Measurements from ENCODE around the gene UBE3C.

Gene UBE3C

GRCh38 chr7:157211690-157212089 lies 73.0 kb downstream of the UBE3C start:
- Histone ChIP-seq H3K27me3 (ENCODE audit: control insufficient read depth, low read length) (no peaks in the 10 kb centered on the region), H4K20me1 (ENCODE audit: control insufficient read depth, insufficient read depth, low read depth, low read length) (no peaks in the 10 kb centered on the region), H3K9me3 (ENCODE audit: control insufficient read depth, insufficient read depth, low read length) (no peaks in the 10 kb centered on the region), H3K36me3 (ENCODE audit: control insufficient read depth, low read length) (peaks cover 75% of the 10 kb centered on the region), H3K4me3 (ENCODE audit: low read length) (no peak overlapping the region), H3K27ac (ENCODE audit: low read depth, low read length) (no peak overlapping the region), H3F3A (ENCODE audit: control insufficient read depth, insufficient read depth) (no peaks in the 10 kb centered on the region), H3K4me1 (ENCODE audit: control insufficient read depth, low read length) (no peaks in the 10 kb centered on the region), H3K9me2 (replicated peaks; ENCODE audit: control insufficient read depth, low read length) (no peaks in the 10 kb centered on the region), H3K4me2 (ENCODE audit: low read length) (no peak overlapping the region), H3K79me2 (ENCODE audit: control insufficient read depth, low read length) (no peaks in the 10 kb centered on the region)
- TF ChIP-seq, protein P1, sequence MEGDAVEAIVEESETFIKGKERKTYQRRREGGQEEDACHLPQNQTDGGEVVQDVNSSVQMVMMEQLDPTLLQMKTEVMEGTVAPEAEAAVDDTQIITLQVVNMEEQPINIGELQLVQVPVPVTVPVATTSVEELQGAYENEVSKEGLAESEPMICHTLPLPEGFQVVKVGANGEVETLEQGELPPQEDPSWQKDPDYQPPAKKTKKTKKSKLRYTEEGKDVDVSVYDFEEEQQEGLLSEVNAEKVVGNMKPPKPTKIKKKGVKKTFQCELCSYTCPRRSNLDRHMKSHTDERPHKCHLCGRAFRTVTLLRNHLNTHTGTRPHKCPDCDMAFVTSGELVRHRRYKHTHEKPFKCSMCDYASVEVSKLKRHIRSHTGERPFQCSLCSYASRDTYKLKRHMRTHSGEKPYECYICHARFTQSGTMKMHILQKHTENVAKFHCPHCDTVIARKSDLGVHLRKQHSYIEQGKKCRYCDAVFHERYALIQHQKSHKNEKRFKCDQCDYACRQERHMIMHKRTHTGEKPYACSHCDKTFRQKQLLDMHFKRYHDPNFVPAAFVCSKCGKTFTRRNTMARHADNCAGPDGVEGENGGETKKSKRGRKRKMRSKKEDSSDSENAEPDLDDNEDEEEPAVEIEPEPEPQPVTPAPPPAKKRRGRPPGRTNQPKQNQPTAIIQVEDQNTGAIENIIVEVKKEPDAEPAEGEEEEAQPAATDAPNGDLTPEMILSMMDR (IDR thresholded peaks at IDR 0.05; ENCODE audit: low read depth, low read length, poor library complexity, severe bottlenecking), result no peak
- TF ChIP-seq EZH2phosphoT487 (IDR thresholded peaks at IDR 0.05; ENCODE audit: borderline replicate concordance, low read length), result no peak

DNA sequence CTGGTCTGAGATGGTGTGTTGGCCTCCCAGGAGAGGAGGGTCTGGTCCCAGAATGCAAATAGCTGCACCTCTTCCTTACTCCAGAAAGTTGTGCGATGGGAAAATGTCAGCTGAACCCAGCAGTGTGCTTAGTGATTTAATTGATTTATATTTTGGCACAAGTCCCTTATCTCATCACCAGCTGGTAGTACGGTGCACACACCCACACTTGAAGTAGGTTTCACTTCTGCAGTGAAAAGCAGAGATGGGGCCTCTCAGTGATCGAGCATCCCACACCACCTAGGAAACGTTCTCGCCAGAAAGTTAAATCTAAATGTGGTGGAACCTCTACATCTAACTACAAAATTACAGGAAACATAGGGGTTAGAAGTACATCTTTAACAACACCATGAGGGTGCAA lies 80.4 kb downstream of the UBE3C start:
- Histone ChIP-seq H3K79me2 (ENCODE audit: control insufficient read depth, low read length) (no peaks in the 10 kb centered on the region), H3K9me2 (replicated peaks; ENCODE audit: control insufficient read depth, low read length) (no peaks in the 10 kb centered on the region), H3F3A (ENCODE audit: control insufficient read depth, insufficient read depth) (0 out of 2 replicates have a peak, but pooled peaks cover 2% of the 10 kb centered on the region), H3K27me3 (ENCODE audit: control insufficient read depth, low read length) (no peaks in the 10 kb centered on the region), H3K4me2 (ENCODE audit: low read length) (no peak overlapping the region), H3K27ac (ENCODE audit: low read depth, low read length) (no peak overlapping the region), H3K9me3 (ENCODE audit: control insufficient read depth, insufficient read depth, low read length) (no peaks in the 10 kb centered on the region), H4K20me1 (ENCODE audit: control insufficient read depth, insufficient read depth, low read depth, low read length) (no peaks in the 10 kb centered on the region), H3K4me3 (ENCODE audit: low read length) (no peak overlapping the region), H3K4me1 (ENCODE audit: control insufficient read depth, low read length) (no peaks in the 10 kb centered on the region), H3K36me3 (ENCODE audit: control insufficient read depth, low read length) (peaks cover 83% of the 10 kb centered on the region)
- no peak for TF ChIP-seq EZH2phosphoT487 (IDR thresholded peaks at IDR 0.05; ENCODE audit: borderline replicate concordance, low read length)
- TF ChIP-seq, protein P1 (IDR thresholded peaks at IDR 0.05; ENCODE audit: low read depth, low read length, poor library complexity, severe bottlenecking), result no peak

DNA sequence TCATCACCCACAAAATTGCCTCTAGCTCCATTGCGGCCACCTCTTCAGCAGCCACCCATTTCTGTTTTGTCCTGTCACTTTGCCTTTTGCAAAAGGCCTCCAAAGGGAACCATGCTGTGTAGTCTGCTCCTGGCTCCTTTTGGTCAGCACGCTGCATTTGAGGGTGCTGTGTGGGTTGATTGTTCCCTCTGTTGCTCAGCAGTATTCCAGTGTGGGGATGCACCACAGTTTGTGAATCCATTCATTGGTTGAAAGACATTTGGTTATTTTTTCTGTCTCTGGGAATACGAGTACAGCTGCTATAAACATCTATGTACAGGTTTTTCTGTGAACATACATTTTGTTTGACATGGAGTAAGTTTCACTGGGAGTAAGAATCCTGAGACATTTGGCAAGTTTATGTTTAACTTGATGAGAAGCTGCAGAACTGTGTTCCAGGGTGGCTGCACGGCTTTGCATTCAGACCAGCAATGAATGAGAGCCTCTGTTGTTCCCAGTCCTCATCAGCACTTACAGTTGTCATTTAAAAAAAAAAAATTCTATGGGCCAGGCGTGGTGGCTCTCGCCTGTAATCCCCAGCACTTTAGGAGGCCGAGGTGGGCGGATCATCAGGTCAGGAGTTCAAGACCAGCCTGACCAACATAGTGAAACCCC lies 82.3 kb downstream of the UBE3C start:
- no peak overlapping the region for H3K4me3 ChIP-seq (ENCODE audit: low read length)
- no peaks in the 10 kb centered on the region for H3K27me3 ChIP-seq (ENCODE audit: control insufficient read depth, low read length)
- no peak overlapping the region for H3K27ac ChIP-seq (ENCODE audit: low read depth, low read length)
- 0 out of 2 replicates have a peak, but pooled peaks cover 2% of the 10 kb centered on the region for H3F3A ChIP-seq (ENCODE audit: control insufficient read depth, insufficient read depth)
- no peaks in the 10 kb centered on the region for H3K9me2 ChIP-seq (replicated peaks; ENCODE audit: control insufficient read depth, low read length)
- no peaks in the 10 kb centered on the region for H3K79me2 ChIP-seq (ENCODE audit: control insufficient read depth, low read length)
- no peaks in the 10 kb centered on the region for H4K20me1 ChIP-seq (ENCODE audit: control insufficient read depth, insufficient read depth, low read depth, low read length)
- peaks cover 85% of the 10 kb centered on the region for H3K36me3 ChIP-seq (ENCODE audit: control insufficient read depth, low read length)
- H3K4me2 ChIP-seq (ENCODE audit: low read length), result no peak overlapping the region
- H3K4me1 ChIP-seq (ENCODE audit: control insufficient read depth, low read length), result no peaks in the 10 kb centered on the region
- TF ChIP-seq, protein P1 (IDR thresholded peaks at IDR 0.05; ENCODE audit: low read depth, low read length, poor library complexity, severe bottlenecking), result no peak
- no peak for TF ChIP-seq EZH2phosphoT487 (IDR thresholded peaks at IDR 0.05; ENCODE audit: borderline replicate concordance, low read length)
- no peaks in the 10 kb centered on the region for H3K9me3 ChIP-seq (ENCODE audit: control insufficient read depth, insufficient read depth, low read length)

Measured in DOHH2 (cell line).